Measurements from ENCODE around the gene SPC24. TPM values are rescaled to one million over a fixed set of nuclear protein-coding genes. Genes with fewer than 3 reads are reported as not detected.

SPC24 gene
- polyA plus RNA-seq, 1 donor from 2014 or later: not detected

Other genes starting within 250 kb of the SPC24 start
- 10.2 TPM for gene YIPF2, start 227.1 kb downstream of the SPC24 start, polyA plus RNA-seq
- gene TIMM29, start 227.0 kb downstream of the SPC24 start, polyA plus RNA-seq: 31.1 TPM
- gene SMARCA4, start 194.8 kb downstream of the SPC24 start, polyA plus RNA-seq: 18.5 TPM
- 3.3 TPM for gene LDLR, start 66.3 kb downstream of the SPC24 start, polyA plus RNA-seq
- not detected for gene KANK2, start 41.8 kb upstream of the SPC24 start, polyA plus RNA-seq
- not detected for gene ANGPTL8, start 83.8 kb upstream of the SPC24 start, polyA plus RNA-seq
- 1.6 TPM for gene DOCK6, start 106.7 kb upstream of the SPC24 start, polyA plus RNA-seq
- gene TSPAN16, start 140.4 kb upstream of the SPC24 start, polyA plus RNA-seq: not detected
- 2.7 TPM for gene RAB3D, start 183.9 kb upstream of the SPC24 start, polyA plus RNA-seq
- gene TMEM205, start 190.5 kb upstream of the SPC24 start, polyA plus RNA-seq: 101 TPM
- 24.1 TPM for gene CCDC159, start 190.7 kb upstream of the SPC24 start, polyA plus RNA-seq
- 1.9 TPM for gene PLPPR2, start 199.7 kb upstream of the SPC24 start, polyA plus RNA-seq
- 6.4 TPM for gene SWSAP1, start 218.9 kb upstream of the SPC24 start, polyA plus RNA-seq
- gene EPOR, start 228.5 kb upstream of the SPC24 start, polyA plus RNA-seq: 8.1 TPM